ENCODE measurements around the gene DNAJC15.

The DNAJC15 gene

GRCh38 chr13:42992764-42993122, 30.6 kb upstream of the DNAJC15 start:
- H2AFZ ChIP-seq (ENCODE audit: insufficient read depth, low read length, poor library complexity) = no peak overlapping the region
- no peak overlapping the region for H3K4ac ChIP-seq (ENCODE audit: low read depth, low read length)
- no peak overlapping the region for H3K4me2 ChIP-seq (ENCODE audit: low read length)

GRCh38 chr13:42994878-42995277, 28.5 kb upstream of the DNAJC15 start:
- Histone ChIP-seq H3K79me2 (ENCODE audit: control insufficient read depth, insufficient read depth, low read length, poor library complexity) (peaks cover 3% of the 10 kb centered on the region), H2BK5ac (ENCODE audit: low read depth, low read length, poor library complexity) (no peak overlapping the region), H3K14ac (ENCODE audit: low read length) (no peak overlapping the region), H3K9ac (ENCODE audit: low read length) (no peak overlapping the region), H3K4me3 (ENCODE audit: low read depth, low read length) (no peak overlapping the region), H2BK12ac (ENCODE audit: low read length) (no peak overlapping the region), H4K12ac (ENCODE audit: low read depth, low read length) (no peak overlapping the region), H2BK120ac (ENCODE audit: insufficient read depth, low read length, poor library complexity) (peak overlapping the region; percentile 31), H3K23ac (ENCODE audit: low read length) (no peak overlapping the region), H4K8ac (ENCODE audit: low read depth, low read length) (no peak overlapping the region), H3K4me2 (ENCODE audit: low read length) (no peak overlapping the region), H3K27me3 (ENCODE audit: insufficient read depth, low read length) (no peaks in the 10 kb centered on the region), H2AK5ac (ENCODE audit: low read length) (no peak overlapping the region), H3K79me1 (ENCODE audit: low read length) (peaks cover 31% of the 10 kb centered on the region), H4K91ac (ENCODE audit: low read depth, low read length) (peak overlapping the region; percentile 76), H3K18ac (ENCODE audit: low read length) (no peak overlapping the region), H3K27ac (ENCODE audit: low read depth, low read length) (no peak overlapping the region), H3K36me3 (ENCODE audit: control insufficient read depth in 1 of 2, insufficient read depth in 2 of 2, low read length in 2 of 2) (no peaks in the 10 kb centered on the region), H3K4ac (ENCODE audit: low read depth, low read length) (no peak overlapping the region), H3K4me1 (ENCODE audit: control insufficient read depth in 1 of 2, insufficient read depth in 2 of 2, low read length in 2 of 2) (peaks cover 16 to 20% of the 10 kb centered on the region in 2 experiments), H2AFZ (ENCODE audit: insufficient read depth, low read length, poor library complexity) (no peak overlapping the region), H3K9me3 (ENCODE audit: insufficient read depth, low read depth, low read length) (no peaks in the 10 kb centered on the region)
- WGBS (ENCODE audit: extremely low coverage, insufficient coverage, insufficient read length) = no CpG with 5 or more reads among the region's 1 CpG
- peak in 1 of 2 donors; percentile 74 for DNase-seq

More at GRCh38 chr13:42992764-42993122, 30.6 kb upstream of the DNAJC15 start:
- Histone ChIP-seq H3K36me3 (ENCODE audit: control insufficient read depth in 1 of 2, insufficient read depth in 2 of 2, low read length in 2 of 2) (no peaks in the 10 kb centered on the region), H4K8ac (ENCODE audit: low read depth, low read length) (no peak overlapping the region), H4K91ac (ENCODE audit: low read depth, low read length) (peak overlapping the region; percentile 8), H3K9me3 (ENCODE audit: insufficient read depth, low read depth, low read length) (no peaks in the 10 kb centered on the region), H4K12ac (ENCODE audit: low read depth, low read length) (no peak overlapping the region), H2BK120ac (ENCODE audit: insufficient read depth, low read length, poor library complexity) (peak overlapping the region; percentile 5), H3K79me1 (ENCODE audit: low read length) (peaks cover 23% of the 10 kb centered on the region), H3K79me2 (ENCODE audit: control insufficient read depth, insufficient read depth, low read length, poor library complexity) (peaks cover 3% of the 10 kb centered on the region), H3K14ac (ENCODE audit: low read length) (no peak overlapping the region), H2BK12ac (ENCODE audit: low read length) (no peak overlapping the region), H3K18ac (ENCODE audit: low read length) (no peak overlapping the region), H3K9ac (ENCODE audit: low read length) (no peak overlapping the region), H3K4me1 (ENCODE audit: control insufficient read depth in 1 of 2, insufficient read depth in 2 of 2, low read length in 2 of 2) (peaks cover 9 to 13% of the 10 kb centered on the region in 2 experiments), H3K23ac (ENCODE audit: low read length) (no peak overlapping the region), H2AK5ac (ENCODE audit: low read length) (no peak overlapping the region), H2BK5ac (ENCODE audit: low read depth, low read length, poor library complexity) (no peak overlapping the region), H3K27ac (ENCODE audit: low read depth, low read length) (peak overlapping the region; percentile 93), H3K27me3 (ENCODE audit: insufficient read depth, low read length) (no peaks in the 10 kb centered on the region), H3K4me3 (ENCODE audit: low read depth, low read length) (no peak overlapping the region)
- DNase-seq = peak; percentile 39 to 62
- no CpG with 5 or more reads among the region's 4 CpGs for WGBS (ENCODE audit: extremely low coverage, insufficient coverage, insufficient read length)

- no peak overlapping the region for H3K18ac ChIP-seq (ENCODE audit: low read length)
- H3K27ac ChIP-seq (ENCODE audit: low read depth, low read length) = no peak overlapping the region
- no peak overlapping the region for H2AFZ ChIP-seq (ENCODE audit: insufficient read depth, low read length, poor library complexity)
- no peak overlapping the region for H3K9ac ChIP-seq (ENCODE audit: low read length)
- H3K79me2 ChIP-seq (ENCODE audit: control insufficient read depth, insufficient read depth, low read length, poor library complexity) = peaks cover 3% of the 10 kb centered on the region
- no peaks in the 10 kb centered on the region for H3K27me3 ChIP-seq (ENCODE audit: insufficient read depth, low read length)
- H4K8ac ChIP-seq (ENCODE audit: low read depth, low read length) = no peak overlapping the region
- no CpG with 5 or more reads among the region's 3 CpGs for WGBS (ENCODE audit: extremely low coverage, insufficient coverage, insufficient read length)
- H3K4me2 ChIP-seq (ENCODE audit: low read length) = no peak overlapping the region
- no peaks in the 10 kb centered on the region for H3K36me3 ChIP-seq (ENCODE audit: control insufficient read depth in 1 of 2, insufficient read depth in 2 of 2, low read length in 2 of 2)
- H4K12ac ChIP-seq (ENCODE audit: low read depth, low read length) = no peak overlapping the region
- peak; percentile 42 to 97 for DNase-seq
- H2AK5ac ChIP-seq (ENCODE audit: low read length) = no peak overlapping the region
- H3K23ac ChIP-seq (ENCODE audit: low read length) = no peak overlapping the region
- H4K91ac ChIP-seq (ENCODE audit: low read depth, low read length) = no peak overlapping the region
- no peak overlapping the region for H2BK12ac ChIP-seq (ENCODE audit: low read length)
- no peak overlapping the region for H2BK120ac ChIP-seq (ENCODE audit: insufficient read depth, low read length, poor library complexity)
- no peaks in the 10 kb centered on the region for H3K9me3 ChIP-seq (ENCODE audit: insufficient read depth, low read depth, low read length)
- H3K14ac ChIP-seq (ENCODE audit: low read length) = no peak overlapping the region
- no peak overlapping the region for H3K4ac ChIP-seq (ENCODE audit: low read depth, low read length)
- H2BK5ac ChIP-seq (ENCODE audit: low read depth, low read length, poor library complexity) = no peak overlapping the region
- no peak overlapping the region for H3K4me3 ChIP-seq (ENCODE audit: low read depth, low read length)
- H3K4me1 ChIP-seq (ENCODE audit: control insufficient read depth in 1 of 2, insufficient read depth in 2 of 2, low read length in 2 of 2) = peaks cover 15 to 16% of the 10 kb centered on the region in 2 experiments
- peaks cover 29% of the 10 kb centered on the region for H3K79me1 ChIP-seq (ENCODE audit: low read length)
Measured at GRCh38 chr13:42996584-42996983, 26.8 kb upstream of the DNAJC15 start.

- Histone ChIP-seq H3K18ac (ENCODE audit: low read length) (no peak overlapping the region), H3K4me2 (ENCODE audit: low read length) (no peak overlapping the region), H3K79me2 (ENCODE audit: control insufficient read depth, insufficient read depth, low read length, poor library complexity) (no peaks in the 10 kb centered on the region), H3K4me3 (ENCODE audit: low read depth, low read length) (no peak overlapping the region), H2AK5ac (ENCODE audit: low read length) (no peak overlapping the region), H2BK5ac (ENCODE audit: low read depth, low read length, poor library complexity) (peak overlapping the region; percentile 81), H3K9ac (ENCODE audit: low read length) (no peak overlapping the region), H2AFZ (ENCODE audit: insufficient read depth, low read length, poor library complexity) (no peak overlapping the region), H4K12ac (ENCODE audit: low read depth, low read length) (no peak overlapping the region), H2BK12ac (ENCODE audit: low read length) (peak overlapping the region; percentile 96), H3K27ac (ENCODE audit: low read depth, low read length) (peak overlapping the region; percentile 77), H3K23ac (ENCODE audit: low read length) (no peak overlapping the region), H3K14ac (ENCODE audit: low read length) (no peak overlapping the region), H3K36me3 (ENCODE audit: control insufficient read depth in 1 of 2, insufficient read depth in 2 of 2, low read length in 2 of 2) (no peaks in the 10 kb centered on the region), H2BK120ac (ENCODE audit: insufficient read depth, low read length, poor library complexity) (peak overlapping the region; percentile 93), H4K8ac (ENCODE audit: low read depth, low read length) (no peak overlapping the region), H3K4ac (ENCODE audit: low read depth, low read length) (no peak overlapping the region), H4K91ac (ENCODE audit: low read depth, low read length) (peak overlapping the region; percentile 76), H3K79me1 (ENCODE audit: low read length) (peaks cover 23% of the 10 kb centered on the region), H3K27me3 (ENCODE audit: insufficient read depth, low read length) (no peaks in the 10 kb centered on the region), H3K9me3 (ENCODE audit: insufficient read depth, low read depth, low read length) (no peaks in the 10 kb centered on the region), H3K4me1 (ENCODE audit: control insufficient read depth in 1 of 2, insufficient read depth in 2 of 2, low read length in 2 of 2) (peaks cover 9 to 10% of the 10 kb centered on the region in 2 experiments)
- DNase-seq = no peak
- WGBS (ENCODE audit: extremely low coverage, insufficient coverage, insufficient read length) = no CpG with 5 or more reads among the region's 2 CpGs
Measured at GRCh38 chr13:42997381-42997780, 26.0 kb upstream of the DNAJC15 start.

Measured in trophoblast cell (in vitro differentiated cells and primary cell).